NCI-H2196 (cell line): ENCODE results near the gene WDCP.
"Not testable (repeated sequence)": the region's sequence is repeated elsewhere in the genome, so short reads cannot be mapped to it uniquely, and the experiment has no call there.

ENCODE experiments used
- DNase-seq: peaks from one replicate; lab custom pipeline; 2025; ENCODE audit not compliant: unreplicated experiment; lab: John Stamatoyannopoulos, UW

Gene WDCP

GRCh38 chr2:24022975-24023575 is 24.1 kb downstream of the WDCP start:
- DNase-seq: no peak

GRCh38 chr2:24022324-24022974 is 24.7 kb downstream of the WDCP start:
- DNase-seq: no peak

- DNase-seq: no peak
These were observed 25.8 kb downstream of the WDCP start for GRCh38 chr2:24021122-24021998.

- DNase-seq: no peak
These were observed 26.9 kb downstream of the WDCP start for GRCh38 chr2:24020244-24020643.

GRCh38 chr2:24019729-24020128 is 27.5 kb downstream of the WDCP start:
- DNase-seq: no peak

DNA sequence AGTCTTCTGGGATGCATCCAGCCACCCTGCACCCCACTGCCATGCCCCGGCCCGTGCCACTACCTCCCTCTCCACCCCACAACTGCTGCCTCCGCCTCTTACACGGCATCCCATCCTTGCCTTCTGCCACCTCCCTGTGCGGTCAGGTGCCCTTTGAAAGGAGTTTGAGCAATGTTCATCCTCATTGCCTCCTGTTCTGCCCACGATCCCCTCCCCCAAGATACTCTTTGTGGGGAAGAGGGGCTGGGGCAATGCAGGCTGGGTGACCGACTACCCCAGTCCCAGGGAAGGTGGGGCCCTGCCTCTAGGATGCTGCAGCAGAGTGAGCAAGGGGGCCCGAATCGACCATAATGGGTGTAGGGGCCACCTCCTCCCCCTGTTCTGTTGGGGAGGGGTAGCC is 28.9 kb downstream of the WDCP start:
- DNase-seq: no peak

DNA sequence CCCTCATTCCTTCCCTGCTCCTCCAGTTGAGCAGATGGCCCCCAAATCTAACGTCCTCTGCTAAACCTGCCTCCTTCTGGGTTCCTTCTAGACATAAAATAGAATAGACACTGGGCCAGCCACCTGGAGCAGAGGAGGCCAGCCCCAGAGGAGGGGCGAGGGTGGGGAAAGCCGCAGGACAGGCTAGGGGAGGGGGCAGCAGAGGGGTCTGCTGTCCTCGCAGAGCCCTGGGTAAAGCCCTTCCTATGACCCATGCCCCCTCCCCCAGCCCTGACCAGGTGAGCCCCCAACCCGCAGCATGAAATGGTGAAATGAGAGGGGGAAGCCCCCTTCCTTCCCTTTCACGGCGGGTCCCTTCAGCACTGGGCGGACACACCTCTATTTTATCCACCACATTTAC is 29.5 kb downstream of the WDCP start:
- DNase-seq: no peak

DNA sequence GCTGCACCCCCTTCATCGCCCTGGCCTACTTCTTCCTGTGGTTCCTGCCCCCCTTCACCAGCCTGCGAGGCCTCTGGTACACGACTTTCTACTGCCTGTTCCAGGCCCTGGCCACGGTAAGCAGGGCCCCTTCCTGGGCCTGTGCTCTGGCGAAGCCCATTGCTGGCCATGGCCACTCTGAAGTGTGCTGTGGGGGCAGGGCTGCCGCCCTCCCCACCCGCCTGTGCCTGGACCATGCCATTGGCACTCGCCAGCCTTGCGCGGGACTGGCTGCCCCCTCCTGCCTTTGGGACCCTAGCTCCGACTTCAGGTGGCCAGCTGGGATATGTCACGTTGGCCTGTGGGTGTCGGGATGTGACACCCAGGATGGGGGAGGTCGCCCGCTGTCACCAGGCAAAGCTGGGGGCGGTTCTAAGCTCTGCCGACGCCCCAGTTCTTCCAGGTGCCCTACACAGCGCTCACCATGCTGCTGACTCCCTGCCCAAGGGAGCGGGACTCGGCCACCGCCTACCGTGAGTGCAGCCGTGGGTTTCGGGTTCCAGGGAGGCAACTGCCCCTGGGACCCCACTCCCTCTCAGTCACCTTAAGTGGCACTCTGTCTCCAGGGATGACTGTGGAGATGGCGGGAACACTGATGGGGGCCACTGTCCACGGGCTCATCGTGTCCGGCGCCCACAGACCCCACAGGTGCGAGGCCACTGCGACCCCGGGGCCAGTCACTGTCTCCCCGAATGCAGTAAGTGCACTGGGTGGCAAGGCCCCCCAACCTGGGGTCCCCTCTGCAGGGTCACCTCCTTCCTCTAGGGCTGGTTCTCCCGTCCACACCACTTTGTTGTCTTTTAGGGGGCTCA is 30.1 kb downstream of the WDCP start:
- no peak for DNase-seq

- no peak for DNase-seq
These were observed 30.8 kb downstream of the WDCP start for GRCh38 chr2:24016376-24016761.

GRCh38 chr2:24015562-24016375 is 31.4 kb downstream of the WDCP start:
- DNase-seq: no peak

DNA sequence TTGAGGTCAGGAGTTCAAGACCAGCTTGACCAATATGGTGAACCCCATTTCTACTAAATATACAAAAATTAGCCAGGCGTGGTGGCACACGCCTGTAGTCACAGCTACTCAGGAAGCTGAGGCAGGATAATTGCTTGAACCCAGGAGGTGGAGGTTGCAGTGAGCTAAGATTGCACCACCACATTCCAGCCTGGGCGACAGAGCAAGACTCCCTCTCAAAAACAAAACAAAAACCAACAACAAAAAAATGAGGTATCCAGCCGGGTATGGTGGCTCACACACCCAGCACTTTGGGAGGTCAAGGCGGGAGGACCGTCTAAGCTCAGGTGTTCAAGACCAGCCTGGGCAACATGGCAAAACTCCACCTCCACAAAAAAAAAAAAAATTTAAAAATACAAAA is 32.3 kb downstream of the WDCP start:
- DNase-seq: not testable (repeated sequence)

GRCh38 chr2:24012521-24013188 is 34.5 kb downstream of the WDCP start:
- no peak for DNase-seq

DNA sequence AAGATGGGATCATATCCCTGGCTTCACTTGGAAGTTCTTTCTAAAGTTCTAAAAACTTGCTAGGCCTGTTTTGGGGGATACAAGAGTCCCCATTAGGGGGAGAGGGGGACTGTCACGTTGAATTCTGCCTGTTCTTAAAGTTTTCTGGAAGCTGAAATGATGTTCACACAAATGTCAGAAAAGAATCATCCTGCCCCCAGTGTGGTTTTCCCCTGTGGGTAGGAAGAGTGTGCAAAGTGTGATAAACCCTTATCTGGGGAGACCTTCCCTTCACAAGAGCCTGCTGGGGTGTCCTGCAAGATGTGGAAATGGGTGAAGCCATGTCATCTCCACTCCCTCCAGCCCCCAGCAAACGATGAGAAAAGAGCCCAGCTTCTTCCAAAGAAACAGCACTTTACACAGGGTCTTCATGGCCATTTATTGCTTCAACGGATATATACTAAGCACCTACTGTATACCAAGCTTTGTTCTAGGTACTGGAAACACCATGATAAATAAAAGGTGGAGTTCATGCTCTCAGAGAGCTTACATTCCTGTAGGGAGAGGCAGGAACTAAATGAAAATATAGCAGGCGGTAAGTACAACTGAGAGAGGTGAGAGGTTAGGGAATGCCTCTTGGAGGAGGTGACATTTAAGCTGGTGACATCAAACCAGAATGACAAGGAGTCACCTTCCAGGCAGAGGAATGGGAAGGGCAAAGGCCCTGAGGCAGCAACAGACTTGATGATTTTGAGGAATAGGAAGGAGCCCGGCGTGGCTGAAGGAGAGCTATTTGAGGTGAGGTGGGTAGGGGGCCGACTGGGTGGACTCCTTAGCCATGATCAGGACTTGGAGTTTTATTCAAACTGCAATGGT is 35.7 kb downstream of the WDCP start:
- DNase-seq: no peak

DNA sequence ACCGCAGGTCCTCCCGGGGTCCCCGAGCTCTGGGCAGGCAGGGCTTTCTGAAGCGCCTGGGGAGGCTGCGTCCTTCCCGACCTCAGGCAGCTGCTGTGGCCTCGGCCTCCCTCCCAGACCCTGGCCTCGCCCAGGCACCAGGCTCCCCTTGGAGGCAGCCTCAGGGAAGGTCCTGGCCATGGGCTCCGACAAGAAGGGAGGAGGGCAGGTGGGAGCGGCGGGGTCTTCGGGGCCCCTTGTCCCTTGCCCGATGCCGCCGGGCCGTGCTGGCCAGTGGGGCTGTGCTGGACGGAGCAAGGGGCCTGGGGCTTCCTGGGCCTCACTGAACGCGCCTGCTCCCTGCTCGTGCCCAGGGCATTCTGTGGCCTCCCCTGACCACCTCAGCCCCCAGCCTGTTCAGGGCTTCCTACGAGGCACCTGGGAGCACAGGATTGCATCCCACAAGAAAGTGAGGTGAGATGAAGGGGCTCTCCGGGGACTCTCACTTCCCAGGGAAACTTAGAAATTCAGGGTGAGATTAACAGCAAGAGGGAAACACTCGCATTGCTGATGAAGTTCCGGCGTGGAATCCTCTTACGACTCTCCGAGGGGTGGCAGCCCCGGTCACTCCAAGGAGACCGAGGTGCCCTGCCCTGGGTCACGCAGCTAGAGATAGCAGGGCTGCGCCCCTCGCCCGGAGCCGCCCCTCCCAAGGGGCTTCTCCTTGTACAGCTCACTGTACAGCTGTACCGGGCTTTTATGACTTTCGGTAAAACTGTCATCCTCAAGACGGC is 36.5 kb downstream of the WDCP start:
- no peak for DNase-seq

GRCh38 chr2:24009680-24010476 is 37.3 kb downstream of the WDCP start, which contains the start of gene MFSD2B:
Gene MFSD2B, plus strand, starts transcription at chr2:24010085. Its CDS starts 12 bp downstream, at chr2:24010097.
- DNase-seq: no peak

- no peak for DNase-seq
These were observed 37.9 kb downstream of the WDCP start for GRCh38 chr2:24009367-24009679.

DNA sequence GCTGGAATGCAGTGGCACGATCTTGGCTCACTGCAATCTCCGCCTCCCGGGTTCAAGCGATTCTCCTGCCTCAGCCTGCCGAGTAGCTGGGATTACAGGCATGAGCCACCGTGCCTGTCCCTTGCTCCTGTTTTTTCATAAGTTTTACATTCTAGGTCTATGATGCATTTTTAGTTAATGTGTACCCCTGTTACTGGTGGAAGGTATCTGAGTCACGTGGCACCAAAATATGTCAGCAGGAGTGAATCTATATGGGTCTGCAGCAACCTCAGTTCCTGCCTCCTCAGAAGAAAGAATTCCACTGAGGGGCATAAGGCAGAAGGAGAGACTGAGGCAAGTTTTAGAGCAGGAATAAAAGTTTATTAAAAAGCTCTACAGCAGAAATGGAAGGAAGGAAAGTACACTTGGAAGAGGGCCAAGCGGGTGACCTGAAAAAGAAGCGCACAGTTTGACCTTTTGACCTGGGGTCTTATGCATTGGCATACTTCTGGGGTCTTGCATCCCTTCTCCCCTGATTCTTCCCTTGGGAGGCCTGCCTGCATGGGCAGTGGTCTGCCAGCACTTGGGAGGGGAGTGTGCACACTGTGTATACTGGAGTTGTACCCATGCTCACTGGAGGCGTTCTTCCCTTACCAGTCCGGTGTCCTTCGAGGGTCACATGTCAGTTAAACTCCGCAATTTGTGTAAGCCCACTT is 38.4 kb downstream of the WDCP start:
- DNase-seq: no peak
